DND-41 (cell line): Measurements from ENCODE around the gene HPGDS.

Experiments used
- ATAC-seq: fragments of 200-7000 bp; cut with Tn5 transposase; 3 replicates; pipeline ENCODE4 v1.9.1; 2021; ENCODE audit warnings: low read depth; ENCODE audit not compliant: insufficient read depth
- DNase-seq: peaks from one replicate; pipeline ENCODE4 v3.0.0-alpha.2; 2020
- H2AFZ ChIP-seq: 2 replicates; pipeline ENCODE4 v1.6.0; 2012; ENCODE audit warnings: low read depth, low read length
- H3K27ac ChIP-seq: 2 replicates; pipeline ENCODE4 v1.5.1; 2012; ENCODE audit warnings: low read length, inconsistent platforms
- H3K27me3 ChIP-seq: fragments of 200-600 bp; sonication (generic); 2 replicates; pipeline ENCODE4 v1.6.0; 2012; ENCODE audit warnings: low read length, mild to moderate bottlenecking, inconsistent platforms; ENCODE audit not compliant: insufficient read depth, poor library complexity
- H3K36me3 ChIP-seq: 2 replicates; pipeline ENCODE4 v1.5.1; 2012; ENCODE audit warnings: low read length, inconsistent platforms; ENCODE audit not compliant: insufficient read depth
- H3K4me1 ChIP-seq: 2 replicates; pipeline ENCODE4 v1.5.1; 2012; ENCODE audit warnings: mild to moderate bottlenecking, low read length; ENCODE audit not compliant: insufficient read depth
- H3K4me2 ChIP-seq: 2 replicates; pipeline ENCODE4 v1.6.0; 2012; ENCODE audit warnings: mild to moderate bottlenecking, moderate library complexity, low read length, inconsistent platforms; ENCODE audit not compliant: insufficient read depth
- H3K4me3 ChIP-seq, 2 experiments: fragments of 200-600 bp in 1 of 2; shearing (Covaris generic) in 1 of 2; 2 replicates each; pipeline ENCODE4 v1.5.1; 2012 to 2016; ENCODE audit warnings: inconsistent platforms in 2 of 2, low read length in 2 of 2, mild to moderate bottlenecking in 2 of 2, low read depth in 1 of 2, moderate library complexity in 1 of 2
- H3K79me2 ChIP-seq: 2 replicates; pipeline ENCODE4 v1.6.0; 2012; ENCODE audit warnings: low read length, inconsistent platforms; ENCODE audit not compliant: insufficient read depth
- H3K9ac ChIP-seq: 2 replicates; pipeline ENCODE4 v1.6.0; 2012; ENCODE audit warnings: low read depth, mild to moderate bottlenecking, inconsistent platforms, low read length, moderate library complexity
- H3K9me3 ChIP-seq: 2 replicates; pipeline ENCODE4 v1.5.1; 2012; ENCODE audit warnings: low read length, moderate library complexity, mild to moderate bottlenecking, inconsistent platforms; ENCODE audit not compliant: insufficient read depth, severe bottlenecking
- H4K20me1 ChIP-seq: 2 replicates; pipeline ENCODE4 v1.6.0; 2012; ENCODE audit warnings: low read length; ENCODE audit not compliant: insufficient read depth
- CTCF ChIP-seq: IDR thresholded peaks from 2 replicates; pipeline ENCODE4 v1.5.1; 2012; ENCODE audit warnings: borderline replicate concordance, low read length, moderate library complexity, mild to moderate bottlenecking; ENCODE audit not compliant: poor library complexity, severe bottlenecking; ENCODE audit errors: extremely low read depth
- EZH2 ChIP-seq: IDR thresholded peaks from 3 replicates; pipeline ENCODE4 v1.6.1; 2012; ENCODE audit warnings: borderline replicate concordance, low read depth, mild to moderate bottlenecking, moderate library complexity, low read length, inconsistent platforms; ENCODE audit not compliant: severe bottlenecking

HPGDS gene

DNA sequence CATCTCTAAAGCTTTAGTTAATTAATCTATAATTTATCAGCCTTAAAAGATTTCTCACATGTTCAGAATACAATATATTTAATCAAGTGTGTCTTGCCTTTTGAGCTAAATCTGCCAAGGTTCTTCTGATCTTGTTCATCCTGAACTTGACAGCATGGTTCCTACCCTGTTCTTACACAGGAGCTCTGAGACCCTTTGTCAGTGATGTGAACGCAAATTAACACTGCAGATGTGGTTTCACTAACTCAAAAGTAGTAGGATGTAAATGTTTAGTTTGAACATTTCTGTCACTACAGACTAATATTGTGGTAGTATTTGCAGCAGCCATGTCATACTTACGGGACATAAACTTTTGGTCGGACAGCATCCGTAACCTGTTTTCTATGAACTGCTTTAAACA is 75.6 kb downstream of the HPGDS start:
- H3K4me1 ChIP-seq: no peaks in the 10 kb centered on the region
- H3K79me2 ChIP-seq: no peaks in the 10 kb centered on the region
- H3K27ac ChIP-seq: no peak overlapping the region
- no peaks in the 10 kb centered on the region for H4K20me1 ChIP-seq
- H2AFZ ChIP-seq: no peak overlapping the region
- peaks cover 44% of the 10 kb centered on the region for H3K36me3 ChIP-seq
- TF ChIP-seq EZH2 (no peak), CTCF (no peak)
- ATAC-seq: no peak
- H3K4me3 ChIP-seq: no peak overlapping the region
- H3K9ac ChIP-seq: no peak overlapping the region
- H3K27me3 ChIP-seq: no peaks in the 10 kb centered on the region
- no peak overlapping the region for H3K4me2 ChIP-seq
- no peak for DNase-seq
- H3K9me3 ChIP-seq: no peaks in the 10 kb centered on the region

GRCh38 chr4:94262163-94263016 is 80.2 kb downstream of the HPGDS start:
- Histone ChIP-seq H3K79me2 (no peaks in the 10 kb centered on the region), H3K9me3 (no peaks in the 10 kb centered on the region), H2AFZ (no peak overlapping the region), H3K36me3 (peaks cover 44% of the 10 kb centered on the region), H3K4me3 (no peak overlapping the region), H3K27me3 (no peaks in the 10 kb centered on the region), H3K9ac (no peak overlapping the region), H3K27ac (no peak overlapping the region), H3K4me2 (no peak overlapping the region), H4K20me1 (no peaks in the 10 kb centered on the region), H3K4me1 (no peaks in the 10 kb centered on the region)
- DNase-seq: no peak
- TF ChIP-seq CTCF (no peak), EZH2 (no peak)
- ATAC-seq: no peak

DNA sequence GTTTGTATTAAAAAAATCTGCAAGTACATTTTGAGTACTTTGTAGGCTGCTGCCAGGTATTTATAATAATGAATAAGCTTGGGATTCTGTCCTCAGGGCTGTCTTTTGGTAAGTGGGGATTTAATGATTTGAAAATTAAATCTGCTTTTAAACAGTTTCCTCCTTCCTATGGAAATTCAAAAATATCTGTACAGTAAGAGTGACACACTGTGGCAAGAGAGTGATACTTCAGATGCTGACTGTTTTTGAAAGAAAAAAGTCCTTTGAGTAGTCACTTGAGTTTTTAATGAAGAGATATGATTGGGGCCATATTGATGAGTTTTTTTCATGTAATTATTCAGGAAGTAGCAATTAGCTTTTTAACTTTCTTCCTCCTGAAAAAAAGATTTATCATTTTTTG is 85.8 kb downstream of the HPGDS start:
- Histone ChIP-seq H2AFZ (no peak overlapping the region), H3K9me3 (no peaks in the 10 kb centered on the region), H4K20me1 (no peaks in the 10 kb centered on the region), H3K4me3 (no peak overlapping the region), H3K36me3 (peaks cover 60% of the 10 kb centered on the region), H3K4me2 (no peak overlapping the region), H3K9ac (no peak overlapping the region), H3K4me1 (no peaks in the 10 kb centered on the region), H3K27ac (no peak overlapping the region), H3K79me2 (no peaks in the 10 kb centered on the region), H3K27me3 (no peaks in the 10 kb centered on the region)
- TF ChIP-seq EZH2 (no peak), CTCF (peak; percentile 46)
- ATAC-seq (0 out of 3 replicates have a peak, but pooled peaks have one; percentile 44), DNase-seq (no peak)
